Thoracic aorta (tissue), 2 donors: ENCODE results near the gene CRX. TPM values are rescaled to one million over a fixed set of nuclear protein-coding genes. Genes with fewer than 3 reads are reported as not detected.

Source experiments
- ATAC-seq: fragments of 150-250 bp; one replicate; pipeline ENCODE4 v1.8.0; 2017; ENCODE audit warnings: low read depth; ENCODE audit not compliant: insufficient number of reproducible peaks, low FRiP score
- DNase-seq: peaks from one replicate; pipeline ENCODE4 v3.0.0-alpha.2; 2020; ENCODE audit warnings: low spot score
- H3K27ac ChIP-seq, 2 donors: fragments of 200-600 bp; sonication (generic); 1 replicate in 1 of 2; 2 replicates in 1 of 2; pipeline ENCODE4 v1.5.1; 2016; ENCODE audit warnings: mild to moderate bottlenecking in 2 of 2, moderate library complexity in 2 of 2
- H3K27me3 ChIP-seq: fragments of 200-600 bp; sonication (generic); replicated peaks from 2 replicates; pipeline ENCODE4 v1.6.0; 2016; ENCODE audit warnings: mild to moderate bottlenecking; ENCODE audit not compliant: insufficient read depth
- H3K36me3 ChIP-seq: fragments of 200-600 bp; sonication (generic); one replicate; pipeline ENCODE4 v1.5.1; 2016
- H3K4me1 ChIP-seq, 2 donors: fragments of 200-600 bp; sonication (generic); 1 replicate in 1 of 2; 2 replicates in 1 of 2; pipeline versions ENCODE4 v1.5.1 to v1.6.0; 2016; ENCODE audit warnings: low read depth in 2 of 2, mild to moderate bottlenecking in 1 of 2; ENCODE audit not compliant: control insufficient read depth in 1 of 2
- H3K4me3 ChIP-seq: fragments of 200-600 bp; sonication (generic); 2 replicates; pipeline ENCODE4 v1.5.1; 2016; ENCODE audit warnings: mild to moderate bottlenecking
- H3K9me3 ChIP-seq: fragments of 200-600 bp; sonication (generic); 2 replicates; pipeline ENCODE4 v1.5.1; 2016
- total RNA-seq, 2 donors: library from RNA; depleted of rRNA; stranded (reverse); fragments of >200 nt; gene quantifications; one replicate each; pipeline versions ENCODE4 v1.1.0 to v1.2.3, GENCODE V29; 2016
- TF ChIP-seq, protein P1 (sequence below): fragments of 200-600 bp; sonication (generic); IDR thresholded peaks from one replicate; pipeline ENCODE4 v1.5.1; 2019; ENCODE audit warnings: antibody characterized with exemption

Gene CRX
- total RNA-seq, 2 donors from 2014 or later: not detected

DNA sequence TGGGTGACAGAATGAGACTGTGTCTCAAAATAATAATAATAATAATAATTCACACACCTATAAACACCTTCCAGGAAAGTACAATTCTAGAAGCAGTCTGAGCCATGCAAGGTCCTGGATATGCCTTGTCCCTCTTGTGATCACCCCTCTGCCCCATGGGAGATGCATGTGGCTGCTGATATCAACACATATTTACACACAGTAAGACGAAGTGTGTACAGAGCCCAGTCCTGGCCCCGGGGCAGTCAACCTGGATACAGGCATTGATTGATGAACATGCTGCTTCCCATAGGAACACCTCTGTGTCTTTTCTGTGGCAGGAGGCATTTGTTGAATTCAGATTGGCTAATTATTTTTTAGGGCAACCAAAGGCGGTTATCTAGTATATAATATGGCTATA is 61.2 kb downstream of the CRX start:
- no peaks in the 10 kb centered on the region for H3K4me1 ChIP-seq
- no peak for ATAC-seq
- DNase-seq: no peak
- H3K4me3 ChIP-seq: no peak overlapping the region
- H3K36me3 ChIP-seq: no peaks in the 10 kb centered on the region
- H3K27ac ChIP-seq: no peak overlapping the region
- H3K9me3 ChIP-seq: no peaks in the 10 kb centered on the region
- TF ChIP-seq, protein P1, sequence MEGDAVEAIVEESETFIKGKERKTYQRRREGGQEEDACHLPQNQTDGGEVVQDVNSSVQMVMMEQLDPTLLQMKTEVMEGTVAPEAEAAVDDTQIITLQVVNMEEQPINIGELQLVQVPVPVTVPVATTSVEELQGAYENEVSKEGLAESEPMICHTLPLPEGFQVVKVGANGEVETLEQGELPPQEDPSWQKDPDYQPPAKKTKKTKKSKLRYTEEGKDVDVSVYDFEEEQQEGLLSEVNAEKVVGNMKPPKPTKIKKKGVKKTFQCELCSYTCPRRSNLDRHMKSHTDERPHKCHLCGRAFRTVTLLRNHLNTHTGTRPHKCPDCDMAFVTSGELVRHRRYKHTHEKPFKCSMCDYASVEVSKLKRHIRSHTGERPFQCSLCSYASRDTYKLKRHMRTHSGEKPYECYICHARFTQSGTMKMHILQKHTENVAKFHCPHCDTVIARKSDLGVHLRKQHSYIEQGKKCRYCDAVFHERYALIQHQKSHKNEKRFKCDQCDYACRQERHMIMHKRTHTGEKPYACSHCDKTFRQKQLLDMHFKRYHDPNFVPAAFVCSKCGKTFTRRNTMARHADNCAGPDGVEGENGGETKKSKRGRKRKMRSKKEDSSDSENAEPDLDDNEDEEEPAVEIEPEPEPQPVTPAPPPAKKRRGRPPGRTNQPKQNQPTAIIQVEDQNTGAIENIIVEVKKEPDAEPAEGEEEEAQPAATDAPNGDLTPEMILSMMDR: no peak
- no peaks in the 10 kb centered on the region for H3K27me3 ChIP-seq

DNA sequence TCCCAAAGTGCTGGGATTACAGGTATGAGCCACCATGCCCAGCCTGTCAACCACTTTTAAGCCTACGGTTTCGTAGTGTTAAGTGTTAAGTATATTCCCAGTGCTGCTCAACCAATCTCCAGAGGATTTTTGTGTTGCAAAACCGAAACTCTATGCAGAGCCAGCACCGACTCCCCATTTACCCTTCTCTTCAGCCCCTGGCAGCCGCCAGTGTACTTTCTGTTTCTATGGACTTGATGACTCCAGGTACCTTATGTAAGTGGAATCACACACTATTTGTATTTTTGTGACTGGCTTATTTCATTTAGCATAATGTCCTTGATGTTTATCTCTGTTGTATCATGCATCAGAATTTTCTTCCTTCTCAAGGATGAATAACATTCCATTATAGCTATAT is 63.3 kb downstream of the CRX start:
- H3K36me3 ChIP-seq: no peaks in the 10 kb centered on the region
- H3K4me1 ChIP-seq: no peaks in the 10 kb centered on the region
- no peaks in the 10 kb centered on the region for H3K27me3 ChIP-seq
- H3K4me3 ChIP-seq: no peak overlapping the region
- DNase-seq: no peak
- no peaks in the 10 kb centered on the region for H3K9me3 ChIP-seq
- TF ChIP-seq, protein P1: no peak
- no peak overlapping the region for H3K27ac ChIP-seq
- no peak for ATAC-seq

DNA sequence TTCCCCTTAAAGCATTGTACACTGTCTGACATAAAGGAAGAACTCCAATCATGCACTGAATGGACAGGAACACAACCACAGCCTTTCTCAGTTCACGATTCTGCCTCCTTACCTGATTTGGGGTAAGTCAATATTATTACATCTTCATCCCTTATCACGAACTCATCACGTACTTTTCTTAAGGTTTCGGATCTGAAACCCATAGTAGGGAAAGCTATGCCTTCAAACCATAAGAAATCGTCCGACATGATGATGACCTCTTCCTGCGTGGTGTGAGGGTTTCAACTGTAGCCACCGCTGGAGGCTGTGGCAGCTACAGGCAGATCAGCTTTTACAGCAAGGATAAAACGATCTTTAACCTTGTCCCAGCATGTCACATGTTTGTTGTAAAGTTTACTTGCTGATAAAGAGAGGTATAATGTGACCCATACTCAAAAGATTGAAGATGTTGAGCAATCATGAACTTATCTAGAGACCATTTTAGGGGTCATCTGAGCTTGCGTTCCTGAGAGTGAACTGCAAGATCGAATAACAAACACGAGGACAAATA is 64.3 kb downstream of the CRX start, which contains the start of gene SULT2A1:
TSS of gene SULT2A1 (minus strand) at position 306 of the 550 bp plus-strand sequence. CDS start at position 248, 58 bp downstream.
- DNase-seq (no peak), ATAC-seq (no peak)
- Histone ChIP-seq H3K27me3 (no peaks in the 10 kb centered on the region), H3K36me3 (no peaks in the 10 kb centered on the region), H3K4me1 (no peaks in the 10 kb centered on the region), H3K9me3 (no peaks in the 10 kb centered on the region), H3K27ac (no peak within 1 kb of the TSS), H3K4me3 (no peak within 1 kb of the TSS)
- TF ChIP-seq, protein P1: no peak

DNA sequence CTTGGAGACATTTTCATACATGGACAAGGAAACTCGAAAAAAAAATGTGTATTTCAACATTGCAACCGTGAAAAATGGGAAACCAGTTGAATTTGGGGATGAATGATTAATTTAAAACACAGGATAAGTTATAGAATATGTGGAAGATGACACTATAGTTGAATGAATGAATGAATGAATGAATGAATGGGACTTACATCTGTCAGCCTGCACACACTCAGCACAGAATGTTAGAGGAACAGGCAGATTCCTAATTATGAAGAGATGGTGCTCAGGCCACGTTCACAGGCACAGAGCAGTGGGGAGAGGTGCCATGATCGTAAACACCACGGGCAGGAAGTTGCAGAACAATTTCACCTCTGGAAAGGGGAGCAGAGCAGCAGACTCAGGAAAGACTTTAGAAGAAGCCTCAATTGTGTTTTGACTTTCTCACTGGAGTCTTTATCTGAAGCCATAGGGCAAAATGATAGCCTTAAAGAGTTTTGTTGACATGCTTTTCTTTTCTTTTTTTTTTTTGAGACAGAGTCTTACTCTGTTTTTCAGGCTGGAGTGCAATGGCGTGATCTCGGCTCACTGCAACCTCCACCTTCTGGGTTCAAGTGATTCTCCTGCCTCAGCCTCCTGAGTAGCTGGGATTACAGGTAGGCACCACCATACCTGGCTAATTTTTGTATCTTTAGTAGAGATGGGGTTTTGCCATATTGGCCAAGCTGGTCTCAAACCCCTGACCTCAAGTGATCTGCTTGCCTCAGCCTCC is 69.3 kb downstream of the CRX start:
- DNase-seq (no peak), ATAC-seq (no peak)
- Histone ChIP-seq H3K27ac (no peak overlapping the region), H3K4me3 (no peak overlapping the region), H3K36me3 (no peaks in the 10 kb centered on the region), H3K9me3 (peaks cover 4% of the 10 kb centered on the region), H3K27me3 (no peaks in the 10 kb centered on the region), H3K4me1 (no peaks in the 10 kb centered on the region)
- TF ChIP-seq, protein P1: no peak

DNA sequence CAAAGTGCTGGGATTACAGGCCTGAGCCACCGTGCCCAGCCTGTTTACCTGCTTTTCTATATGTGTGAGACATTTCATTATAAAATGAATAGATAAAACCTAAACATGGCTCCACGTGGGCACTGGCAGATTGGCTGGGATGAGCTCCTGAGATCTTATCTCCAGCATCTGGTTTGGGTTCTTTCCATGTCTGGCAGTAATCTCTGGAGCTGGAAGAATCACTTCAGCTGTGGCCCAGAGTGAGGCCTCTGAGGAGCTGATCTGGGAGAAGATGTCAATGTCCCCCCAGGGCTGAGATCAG is 69.8 kb downstream of the CRX start:
- ATAC-seq: no peak
- H3K9me3 ChIP-seq: peaks cover 4% of the 10 kb centered on the region

More for the DNA sequence above, 69.8 kb downstream of the CRX start:
- H3K4me3 ChIP-seq: no peak overlapping the region
- DNase-seq: no peak
- TF ChIP-seq, protein P1: no peak
- no peak overlapping the region for H3K27ac ChIP-seq
- H3K4me1 ChIP-seq: no peaks in the 10 kb centered on the region
- H3K27me3 ChIP-seq: no peaks in the 10 kb centered on the region
- no peaks in the 10 kb centered on the region for H3K36me3 ChIP-seq
